C4-2B (cell line): ENCODE results near the gene ENTPD6.

ENCODE experiments used
- CTCF ChIP-seq: fragments of 450-650 bp; conservative IDR thresholded peaks from 2 replicates; pipeline ENCODE4 v1.5.1; 2017; ENCODE audit warnings: mild to moderate bottlenecking
- ZFX ChIP-seq: fragments of 450-650 bp; IDR thresholded peaks from 2 replicates; pipeline ENCODE4 v1.6.1; 2017

GRCh38 chr20:25251558-25251957, 56.0 kb downstream of the ENTPD6 start:
- TF ChIP-seq CTCF (no peak), ZFX (no peak)
